Naive thymus-derived CD4-positive, alpha-beta T cell (primary cell): Measurements from ENCODE around the gene AIF1L. TPM values are rescaled to one million over a fixed set of nuclear protein-coding genes. Genes with fewer than 3 reads are reported as not detected.

Experiments
- ATAC-seq: fragments of 150-1000 bp; cut with Tn5 transposase; 2 replicates; pipeline ENCODE4 v1.10.0; 2021; ENCODE audit warnings: mild to moderate bottlenecking, moderate library complexity
- CTCF ChIA-PET: fragments of 350-600 bp; sonication (Branson Sonifier 250); formaldehyde crosslinking; loops from one replicate; lab custom pipeline; 2021; ENCODE audit warnings: antibody characterized with exemption; lab: Charles Lee
- POLR2A ChIA-PET: fragments of 350-600 bp; sonication (Branson Sonifier 250); formaldehyde crosslinking; loops from one replicate; lab custom pipeline; 2021; ENCODE audit warnings: antibody characterized with exemption, inconsistent platforms; lab: Charles Lee
- DNase-seq, 9 donors: peaks; one replicate each; pipeline versions ENCODE4 v3.0.0 to v3.0.0-alpha.2; 2020 to 2022; ENCODE audit warnings: mixed read lengths in 1 of 9
- H3K27ac ChIP-seq: one replicate; pipeline ENCODE4 v1.7.0; 2013; ENCODE audit warnings: mild to moderate bottlenecking, low read depth, low read length, moderate library complexity
- H3K27me3 ChIP-seq, 2 donors: one replicate each; pipeline ENCODE4 v1.7.0; 2013; ENCODE audit warnings: low read length in 2 of 2, mild to moderate bottlenecking in 2 of 2, moderate library complexity in 2 of 2; ENCODE audit not compliant: control insufficient read depth in 2 of 2, insufficient read depth in 2 of 2
- H3K36me3 ChIP-seq, 3 experiments: 1 replicate in 2 of 3; 2 replicates in 1 of 3; pipeline ENCODE4 v1.7.0; 2013; ENCODE audit warnings: low read length in 3 of 3, mild to moderate bottlenecking in 3 of 3, moderate library complexity in 1 of 3; ENCODE audit not compliant: insufficient read depth in 3 of 3, control insufficient read depth in 2 of 3
- H3K4me1 ChIP-seq, 2 donors: one replicate each; pipeline ENCODE4 v1.7.0; 2013; ENCODE audit warnings: low read length in 2 of 2, mild to moderate bottlenecking in 2 of 2, moderate library complexity in 1 of 2; ENCODE audit not compliant: control insufficient read depth in 2 of 2, insufficient read depth in 2 of 2
- H3K4me3 ChIP-seq: 2 replicates; pipeline ENCODE4 v1.7.0; 2013; ENCODE audit warnings: mild to moderate bottlenecking, low read length
- H3K9me3 ChIP-seq, 3 experiments: 1 replicate in 2 of 3; 2 replicates in 1 of 3; pipeline ENCODE4 v1.7.0; 2013; ENCODE audit warnings: low read length in 3 of 3; ENCODE audit not compliant: control insufficient read depth in 2 of 3
- H3K27ac Mint-ChIP-seq, 9 donors: one replicate each; pipeline ENCODE4 v1.8.0; 2020 to 2022; ENCODE audit warnings: mixed read lengths in 9 of 9, mild to moderate bottlenecking in 8 of 9, moderate library complexity in 5 of 9, inconsistent platforms in 2 of 9
- H3K27me3 Mint-ChIP-seq, 5 donors: one replicate each; pipeline ENCODE4 v1.8.0; 2021 to 2022; ENCODE audit warnings: mixed read lengths in 5 of 5, mild to moderate bottlenecking in 1 of 5
- H3K36me3 Mint-ChIP-seq, 5 donors: one replicate each; pipeline ENCODE4 v1.8.0; 2020 to 2022; ENCODE audit warnings: mixed read lengths in 5 of 5, mild to moderate bottlenecking in 3 of 5, inconsistent platforms in 1 of 5
- H3K4me1 Mint-ChIP-seq, 7 donors: one replicate each; pipeline ENCODE4 v1.8.0; 2020 to 2022; ENCODE audit warnings: mixed read lengths in 7 of 7, mild to moderate bottlenecking in 3 of 7, inconsistent platforms in 1 of 7
- H3K4me3 Mint-ChIP-seq, 10 donors: one replicate each; pipeline ENCODE4 v1.8.0; 2020 to 2022; ENCODE audit warnings: mild to moderate bottlenecking in 10 of 10, mixed read lengths in 10 of 10, moderate library complexity in 6 of 10, inconsistent platforms in 2 of 10
- H3K9me3 Mint-ChIP-seq, 11 donors: one replicate each; pipeline ENCODE4 v1.8.0; 2020 to 2022; ENCODE audit warnings: mixed read lengths in 11 of 11, mild to moderate bottlenecking in 4 of 11, inconsistent platforms in 1 of 11, moderate library complexity in 1 of 11
- intact Hi-C, 2 donors: fragments of 100-400 bp; cut with micrococcal nuclease; formaldehyde crosslinking; loops; one replicate each; pipeline ENCODE4 v1.15.1; 2023
- polyA plus RNA-seq, 2 donors: library from polyadenylated mRNA; unstranded; fragments of 300-500 nt; fragmentation: Illumina TruSeq; gene quantifications; one replicate each; pipeline ENCODE4 v1.2.3, GENCODE V29; 2021
- total RNA-seq, 6 experiments: library from RNA in 5 of 6; stranded (reverse) in 5 of 6; gene quantifications; 1 replicate in 5 of 6; 2 replicates in 1 of 6; pipeline ENCODE4 v1.2.3 and lab custom pipeline; 2021 to 2026

Gene AIF1L
- total and polyA plus RNA-seq, 7 experiments from 2014 or later: 0.10 to 0.44 (median 0.22) TPM; not detected in 1

DNA sequence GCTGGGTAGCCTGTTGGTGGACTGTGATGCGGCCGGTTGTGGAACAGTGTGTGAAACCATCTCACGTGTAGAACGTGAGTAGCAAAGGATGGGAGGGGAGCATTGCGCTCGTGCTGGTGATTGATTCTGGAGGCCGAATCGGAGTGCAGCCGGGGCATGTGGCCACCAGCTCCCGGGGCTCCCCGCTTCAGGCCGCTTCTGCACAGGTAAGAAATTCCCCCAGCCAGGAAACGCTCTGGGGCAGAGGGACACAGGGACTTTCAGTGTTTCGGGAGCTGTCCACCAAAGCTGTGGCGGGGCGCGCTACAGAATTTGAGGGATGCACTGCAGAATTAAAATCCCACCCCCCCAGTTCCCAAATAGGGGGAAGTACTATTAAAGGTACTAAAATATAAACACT, 45.5 kb upstream of the AIF1L start:
- peaks cover 0 to 2% of the 10 kb centered on the region in 2 donors for H3K4me1 ChIP-seq
- no peaks in the 10 kb centered on the region for H3K27me3 ChIP-seq
- no peak overlapping the region for H3K27ac ChIP-seq
- Mint-ChIP-seq H3K4me3 (no peak overlapping the region), H3K36me3 (no peaks in the 10 kb centered on the region), H3K27ac (no peak overlapping the region), H3K27me3 (peaks cover 0 to 2% (median 0%) of the 10 kb centered on the region in 5 donors), H3K4me1 (peaks cover 0 to 7% (median 2%) of the 10 kb centered on the region in 7 donors), H3K9me3 (no peaks in the 10 kb centered on the region)
- intact Hi-C loops: no loop called here
- ChIA-PET CTCF (no interaction called here), POLR2A (no interaction called here)
- H3K9me3 ChIP-seq: no peaks in the 10 kb centered on the region
- no peaks in the 10 kb centered on the region for H3K36me3 ChIP-seq
- H3K4me3 ChIP-seq: no peak overlapping the region
- no peak for DNase-seq
- ATAC-seq: no peak

DNA sequence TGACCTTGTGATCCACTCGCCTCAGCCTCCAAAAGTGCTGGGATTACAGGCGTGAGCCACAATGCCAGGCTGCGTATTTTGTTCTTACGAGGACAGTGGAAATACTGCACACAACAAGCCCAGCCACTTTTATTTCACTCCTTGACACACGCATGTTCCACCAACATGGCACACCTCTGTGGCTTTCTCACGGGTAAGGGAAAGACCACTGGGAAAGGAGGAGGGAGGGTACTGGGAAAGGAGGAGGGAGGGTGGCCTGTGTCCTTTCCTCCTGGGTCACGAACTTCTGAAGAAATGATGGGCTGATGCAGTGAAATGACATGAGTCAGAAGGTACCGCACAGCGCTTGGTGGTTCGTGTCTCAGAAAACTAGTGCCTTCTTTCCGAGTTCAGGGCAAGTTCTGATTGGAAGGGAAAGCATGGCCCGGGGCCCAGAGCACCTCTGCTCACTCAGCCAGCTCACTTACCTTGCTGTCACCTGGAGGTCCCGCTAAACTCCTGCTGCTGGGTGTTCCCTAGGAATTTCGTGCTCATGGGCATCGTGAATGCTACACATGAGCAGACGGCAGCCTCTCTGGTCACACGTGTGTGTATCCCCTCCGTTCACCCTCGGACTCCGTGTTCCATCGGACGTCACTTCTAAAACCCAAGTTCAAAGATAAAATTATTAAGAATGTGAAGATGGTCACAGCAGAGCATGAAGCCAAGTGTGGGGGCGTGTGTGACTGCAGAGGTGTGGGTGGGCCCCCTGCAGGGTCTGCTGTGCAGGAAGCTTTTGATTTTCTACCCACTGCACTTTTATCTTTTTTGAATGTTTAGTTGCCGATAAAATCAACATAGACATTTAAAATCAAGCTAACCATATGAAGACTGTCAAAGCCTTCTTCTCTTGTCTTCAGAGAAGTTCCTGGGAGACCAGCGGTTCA, 44.5 kb upstream of the AIF1L start:
- H3K4me3 ChIP-seq: no peak overlapping the region
- intact Hi-C loops: no loop called here
- Mint-ChIP-seq H3K36me3 (no peaks in the 10 kb centered on the region), H3K4me3 (no peak overlapping the region), H3K4me1 (peaks cover 0 to 1% (median 0%) of the 10 kb centered on the region in 7 donors), H3K9me3 (no peaks in the 10 kb centered on the region), H3K27me3 (peaks cover 0 to 2% (median 0%) of the 10 kb centered on the region in 5 donors), H3K27ac (no peak overlapping the region)
- CTCF ChIA-PET: interaction anchor here (0.7 kb wide), 1 partner anchor 12 kb away, joined by 3 read pairs; no protein-coding TSS in a partner anchor
- no peaks in the 10 kb centered on the region for H3K36me3 ChIP-seq
- ATAC-seq: no peak
- no peaks in the 10 kb centered on the region for H3K27me3 ChIP-seq
- no peak overlapping the region for H3K27ac ChIP-seq
- POLR2A ChIA-PET: no interaction called here
- DNase-seq: no peak
- no peaks in the 10 kb centered on the region for H3K9me3 ChIP-seq
- H3K4me1 ChIP-seq: no peaks in the 10 kb centered on the region

DNA sequence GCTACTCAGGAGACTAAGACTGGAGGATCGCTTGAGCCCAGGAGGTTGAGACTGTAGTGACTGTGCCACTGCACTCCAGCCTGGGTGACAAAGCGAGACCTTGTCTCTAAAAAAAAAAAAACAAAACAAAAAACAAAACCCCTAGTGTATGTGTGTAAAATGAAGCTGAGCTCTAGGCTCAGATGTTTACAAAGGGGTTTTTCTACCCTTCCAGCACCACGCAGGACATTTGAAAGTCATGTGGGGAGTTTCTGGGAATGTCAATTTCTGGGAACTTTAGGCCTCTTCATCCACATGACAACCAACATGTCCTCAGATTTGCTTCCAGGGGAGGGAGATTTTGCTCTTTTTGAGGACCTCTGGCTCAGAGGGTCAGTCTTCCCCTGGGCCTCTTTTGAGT, 42.4 kb upstream of the AIF1L start:
- Histone ChIP-seq H3K36me3 (no peaks in the 10 kb centered on the region), H3K27ac (no peak overlapping the region), H3K9me3 (no peaks in the 10 kb centered on the region), H3K27me3 (no peaks in the 10 kb centered on the region), H3K4me1 (no peaks in the 10 kb centered on the region), H3K4me3 (no peak overlapping the region)
- no peaks in the 10 kb centered on the region for H3K9me3 Mint-ChIP-seq
- ATAC-seq: no peak
- no peaks in the 10 kb centered on the region for H3K27me3 Mint-ChIP-seq
- no peak overlapping the region for H3K27ac Mint-ChIP-seq
- DNase-seq: no peak
- intact Hi-C loops: no loop called here
- ChIA-PET CTCF (interaction anchor here (0.7 to 1.0 kb wide), 2 partner anchors 17 to 367 kb away, joined by 3 to 4 read pairs; no protein-coding TSS in a partner anchor), POLR2A (no interaction called here)
- no peaks in the 10 kb centered on the region for H3K4me1 Mint-ChIP-seq
- no peak overlapping the region for H3K4me3 Mint-ChIP-seq
- no peaks in the 10 kb centered on the region for H3K36me3 Mint-ChIP-seq

DNA sequence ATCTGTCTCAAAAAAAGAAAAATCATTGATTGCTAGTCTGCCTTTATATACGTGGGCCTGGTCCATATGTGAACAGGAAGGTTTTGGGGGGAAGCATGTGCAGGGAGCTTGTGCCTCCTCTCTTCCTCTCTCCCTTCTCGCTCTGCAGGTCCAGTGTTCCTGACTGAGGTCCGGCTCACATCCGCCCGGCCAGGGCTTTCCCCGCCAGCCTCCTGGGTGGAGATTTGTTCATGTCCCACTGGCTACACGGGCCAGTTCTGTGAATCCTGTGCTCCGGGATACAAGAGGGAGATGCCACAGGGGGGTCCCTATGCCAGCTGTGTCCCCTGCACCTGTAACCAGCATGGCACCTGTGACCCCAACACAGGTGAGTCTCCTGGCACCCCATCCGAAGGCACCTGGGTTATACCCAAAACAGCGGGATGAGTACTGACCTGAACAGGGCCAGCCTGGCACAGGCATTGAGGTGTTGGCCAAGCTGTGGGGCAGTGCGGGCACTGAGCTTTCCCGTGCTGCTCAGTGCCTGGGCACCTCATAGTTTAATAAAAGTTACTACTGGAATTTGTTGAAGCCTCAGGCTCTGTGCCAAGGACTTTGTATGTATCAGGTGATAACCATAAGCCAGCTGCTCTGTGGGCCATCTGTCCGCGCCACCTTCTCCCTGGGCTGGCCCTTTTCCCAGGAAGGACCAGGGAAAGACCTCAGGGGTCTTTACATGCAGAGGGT, 39.4 kb upstream of the AIF1L start:
- no peaks in the 10 kb centered on the region for H3K27me3 ChIP-seq
- POLR2A ChIA-PET: interaction anchor here (0.7 kb wide), 1 partner anchor 11 kb away, joined by 3 read pairs; no protein-coding TSS in a partner anchor

DNA sequence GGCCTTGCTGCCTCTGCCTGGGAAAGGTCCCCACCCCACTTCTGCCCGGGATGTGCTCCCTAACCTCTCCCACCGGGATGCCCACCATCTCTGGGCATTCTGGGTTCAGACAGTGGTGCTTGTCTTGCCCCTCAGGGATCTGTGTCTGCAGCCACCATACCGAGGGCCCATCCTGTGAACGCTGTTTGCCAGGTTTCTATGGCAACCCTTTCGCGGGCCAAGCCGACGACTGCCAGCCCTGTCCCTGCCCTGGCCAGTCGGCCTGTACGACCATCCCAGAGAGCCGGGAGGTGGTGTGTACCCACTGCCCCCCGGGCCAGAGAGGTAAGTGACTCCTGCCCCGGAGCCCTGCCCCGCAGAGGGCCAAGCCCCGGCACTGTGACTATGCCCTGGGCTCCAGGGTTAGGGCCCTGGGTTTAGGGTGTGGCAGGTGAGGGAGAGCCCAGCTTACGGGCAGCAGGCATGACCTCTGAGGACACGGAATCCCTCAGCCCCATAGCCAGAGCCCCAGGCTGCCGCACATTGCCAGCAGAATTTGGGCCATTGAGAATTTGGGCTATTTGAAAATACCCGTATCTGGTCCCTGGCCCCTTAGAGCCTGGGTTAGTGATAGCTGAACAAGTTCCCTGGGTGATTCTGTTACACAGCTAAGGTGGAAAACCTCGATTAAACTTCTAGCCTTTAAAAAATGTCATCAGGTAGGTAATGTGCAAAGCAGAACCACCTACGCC, 35.3 kb upstream of the AIF1L start:
- no peaks in the 10 kb centered on the region for H3K27me3 Mint-ChIP-seq
- ChIA-PET POLR2A (no interaction called here), CTCF (no interaction called here)
- intact Hi-C loops: no loop called here
- Histone ChIP-seq H3K4me3 (no peak overlapping the region), H3K36me3 (no peaks in the 10 kb centered on the region), H3K27ac (no peak overlapping the region), H3K27me3 (no peaks in the 10 kb centered on the region), H3K4me1 (no peaks in the 10 kb centered on the region), H3K9me3 (no peaks in the 10 kb centered on the region)
- H3K9me3 Mint-ChIP-seq: no peaks in the 10 kb centered on the region
- DNase-seq (no peak), ATAC-seq (no peak)
- H3K36me3 Mint-ChIP-seq: peaks cover 0 to 3% (median 0%) of the 10 kb centered on the region in 5 donors
- H3K4me1 Mint-ChIP-seq: no peaks in the 10 kb centered on the region
- H3K4me3 Mint-ChIP-seq: no peak overlapping the region
- no peak overlapping the region for H3K27ac Mint-ChIP-seq

More for the DNA sequence above, 39.4 kb upstream of the AIF1L start:
- Mint-ChIP-seq H3K4me3 (no peak overlapping the region), H3K27ac (no peak overlapping the region), H3K9me3 (no peaks in the 10 kb centered on the region), H3K36me3 (no peaks in the 10 kb centered on the region), H3K4me1 (no peaks in the 10 kb centered on the region), H3K27me3 (no peaks in the 10 kb centered on the region)
- Histone ChIP-seq H3K9me3 (no peaks in the 10 kb centered on the region), H3K36me3 (no peaks in the 10 kb centered on the region), H3K4me1 (no peaks in the 10 kb centered on the region), H3K4me3 (no peak overlapping the region), H3K27ac (no peak overlapping the region)
- intact Hi-C loops: loop anchor here in 1 of 2 donors (1.0 to 5.0 kb wide), 2 partner anchors 120 to 279 kb away; no protein-coding TSS in a partner anchor
- DNase-seq (no peak), ATAC-seq (no peak)
- CTCF ChIA-PET: interaction anchor here (0.7 to 1.4 kb wide), 4 partner anchors 10 to 326 kb away, joined by 3 read pairs; no protein-coding TSS in a partner anchor

DNA sequence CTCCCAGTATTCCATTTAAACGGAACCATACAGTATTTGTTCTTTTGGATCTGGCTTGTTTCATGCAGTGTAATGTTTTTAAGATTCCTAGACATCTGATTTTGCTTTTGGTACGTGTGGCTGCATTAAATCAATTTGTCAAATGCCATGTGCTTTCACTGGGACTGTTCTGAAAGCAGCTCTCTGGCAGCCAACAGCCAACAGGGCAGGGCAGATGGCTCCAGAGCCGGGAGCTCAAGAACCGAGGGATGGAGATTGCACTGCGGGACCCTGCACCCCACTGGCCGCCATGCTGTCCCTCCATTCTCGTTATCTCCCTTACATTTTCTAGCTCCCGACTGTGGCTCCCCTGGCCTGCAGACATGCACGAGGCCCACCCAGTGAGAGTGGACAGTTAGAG, 33.4 kb upstream of the AIF1L start:
- Mint-ChIP-seq H3K27ac (no peak overlapping the region), H3K4me3 (no peak overlapping the region), H3K9me3 (no peaks in the 10 kb centered on the region), H3K27me3 (no peaks in the 10 kb centered on the region), H3K36me3 (peaks cover 0 to 3% (median 0%) of the 10 kb centered on the region in 5 donors), H3K4me1 (no peaks in the 10 kb centered on the region)
- CTCF ChIA-PET: no interaction called here
- Histone ChIP-seq H3K9me3 (no peaks in the 10 kb centered on the region), H3K4me1 (no peaks in the 10 kb centered on the region), H3K27me3 (no peaks in the 10 kb centered on the region), H3K27ac (no peak overlapping the region), H3K36me3 (no peaks in the 10 kb centered on the region), H3K4me3 (no peak overlapping the region)
- intact Hi-C loops: no loop called here
- DNase-seq: no peak
- POLR2A ChIA-PET: no interaction called here
- ATAC-seq: no peak
